Neural cell (in vitro differentiated cells): Measurements from ENCODE around the gene KIF5C. TPM values are rescaled to one million over a fixed set of nuclear protein-coding genes. Genes with fewer than 3 reads are reported as not detected.

ENCODE experiments used
- H2AFZ ChIP-seq: fragments of 200-600, 300-800 bp; sonication (generic), shearing (Covaris generic); 2 replicates; pipeline ENCODE4 v1.6.0; 2014; ENCODE audit warnings: low read depth, mild to moderate bottlenecking, antibody characterized with exemption, low read length, moderate library complexity
- H3F3A ChIP-seq: fragments of 200-600 bp; shearing (Covaris generic); 2 replicates; pipeline ENCODE4 v1.6.1; 2016; ENCODE audit warnings: mild to moderate bottlenecking, moderate library complexity, mixed read lengths, antibody characterized with exemption, low read length; ENCODE audit not compliant: insufficient read depth, poor library complexity, severe bottlenecking
- H3K27ac ChIP-seq: fragments of 200-600, 300-800 bp; sonication (generic), shearing (Covaris generic); 2 replicates; pipeline ENCODE4 v1.5.1; 2014; ENCODE audit warnings: mild to moderate bottlenecking, low read length, moderate library complexity
- H3K27me3 ChIP-seq: fragments of 300-800, 200-600 bp; sonication (generic), shearing (Covaris generic); 2 replicates; pipeline ENCODE4 v1.6.0; 2014; ENCODE audit warnings: mild to moderate bottlenecking, low read depth, low read length, moderate library complexity; ENCODE audit not compliant: insufficient read depth
- H3K36me3 ChIP-seq: fragments of 300-800, 200-600 bp; sonication (generic), shearing (Covaris generic); 2 replicates; pipeline ENCODE4 v1.5.1; 2014; ENCODE audit warnings: mild to moderate bottlenecking, antibody characterized with exemption, low read length, moderate library complexity; ENCODE audit not compliant: insufficient read depth
- H3K4me2 ChIP-seq: fragments of 300-800, 200-600 bp; sonication (generic), shearing (Covaris generic); 2 replicates; pipeline ENCODE4 v1.6.0; 2014; ENCODE audit warnings: mild to moderate bottlenecking, low read length
- H3K4me3 ChIP-seq: fragments of 300-800, 200-600 bp; sonication (generic), shearing (Covaris generic); 2 replicates; pipeline ENCODE4 v1.5.1; 2014; ENCODE audit warnings: mild to moderate bottlenecking, low read length, moderate library complexity
- H3K79me2 ChIP-seq: fragments of 200-600 bp; shearing (Covaris generic); replicated peaks from 2 replicates; pipeline ENCODE4 v1.6.0; 2014; ENCODE audit warnings: mild to moderate bottlenecking, low read length, moderate library complexity; ENCODE audit not compliant: insufficient read depth
- H3K9ac ChIP-seq: fragments of 300-800, 200-600 bp; sonication (generic), shearing (Covaris generic); 2 replicates; pipeline ENCODE4 v1.6.1; 2016; ENCODE audit warnings: mild to moderate bottlenecking, low read length, mixed read lengths
- H3K9me2 ChIP-seq: fragments of 200-600 bp; shearing (Covaris generic); 2 replicates; pipeline ENCODE4 v1.6.1; 2016; ENCODE audit warnings: mild to moderate bottlenecking, low read length, mixed read lengths; ENCODE audit not compliant: insufficient read depth
- H3K9me3 ChIP-seq: fragments of 200-600, 300-800 bp; sonication (generic), shearing (Covaris generic); 2 replicates; pipeline ENCODE4 v1.6.1; 2016; ENCODE audit warnings: mild to moderate bottlenecking, mixed run types, low read length, moderate library complexity, mixed read lengths
- H4K20me1 ChIP-seq: fragments of 200-600 bp; shearing (Covaris generic); 2 replicates; pipeline ENCODE4 v1.6.1; 2016; ENCODE audit warnings: mild to moderate bottlenecking, mixed run types; ENCODE audit not compliant: insufficient read depth
- CTCF ChIP-seq: fragments of 450-650 bp; IDR thresholded peaks from 2 replicates; pipeline ENCODE4 v1.5.1; 2014; ENCODE audit warnings: antibody characterized with exemption, mild to moderate bottlenecking, moderate library complexity; ENCODE audit not compliant: poor library complexity, severe bottlenecking
- EP300 ChIP-seq: fragments of 450-650 bp; conservative IDR thresholded peaks from 2 replicates; pipeline ENCODE4 v1.6.1; 2014; ENCODE audit warnings: antibody characterized with exemption, mild to moderate bottlenecking, moderate library complexity; ENCODE audit not compliant: poor library complexity, severe bottlenecking
- EZH2 ChIP-seq: fragments of 200-600, 300-800 bp; shearing (Covaris generic), sonication (generic); IDR thresholded peaks from 2 replicates; pipeline ENCODE4 v1.6.1; 2014; ENCODE audit warnings: antibody characterized with exemption, low read length, borderline replicate concordance, mild to moderate bottlenecking; ENCODE audit not compliant: insufficient read depth, poor library complexity, severe bottlenecking
- MXI1 ChIP-seq: fragments of 450-650 bp; conservative IDR thresholded peaks from 2 replicates; pipeline ENCODE4 v1.6.1; 2014; ENCODE audit warnings: antibody characterized with exemption, mild to moderate bottlenecking; ENCODE audit not compliant: poor library complexity, severe bottlenecking
- POLR2AphosphoS5 ChIP-seq: IDR thresholded peaks from 2 replicates; pipeline ENCODE4 v1.6.1; 2012
- RAD21 ChIP-seq: fragments of 450-650 bp; conservative IDR thresholded peaks from 2 replicates; pipeline ENCODE4 v1.6.1; 2014; ENCODE audit warnings: antibody characterized with exemption, mild to moderate bottlenecking, moderate library complexity
- REST ChIP-seq: IDR thresholded peaks from 2 replicates; pipeline ENCODE4 v1.6.1; 2012; ENCODE audit warnings: borderline replicate concordance
- SMC3 ChIP-seq: fragments of 450-650 bp; conservative IDR thresholded peaks from 2 replicates; pipeline ENCODE4 v1.6.1; 2014; ENCODE audit warnings: antibody characterized with exemption, mild to moderate bottlenecking, moderate library complexity; ENCODE audit not compliant: poor library complexity
- TAF1 ChIP-seq: IDR thresholded peaks from 2 replicates; pipeline ENCODE4 v1.6.1; 2012; ENCODE audit warnings: low read depth
- polyA plus RNA-seq: library from polyadenylated mRNA; depleted of rRNA; stranded (reverse); fragments of >200 nt; gene quantifications from 2 replicates; pipeline ENCODE4 v1.2.3, GENCODE V29; 2014

KIF5C gene
- polyA plus RNA-seq, 1 donor from 2014 or later, result 527 TPM

DNA sequence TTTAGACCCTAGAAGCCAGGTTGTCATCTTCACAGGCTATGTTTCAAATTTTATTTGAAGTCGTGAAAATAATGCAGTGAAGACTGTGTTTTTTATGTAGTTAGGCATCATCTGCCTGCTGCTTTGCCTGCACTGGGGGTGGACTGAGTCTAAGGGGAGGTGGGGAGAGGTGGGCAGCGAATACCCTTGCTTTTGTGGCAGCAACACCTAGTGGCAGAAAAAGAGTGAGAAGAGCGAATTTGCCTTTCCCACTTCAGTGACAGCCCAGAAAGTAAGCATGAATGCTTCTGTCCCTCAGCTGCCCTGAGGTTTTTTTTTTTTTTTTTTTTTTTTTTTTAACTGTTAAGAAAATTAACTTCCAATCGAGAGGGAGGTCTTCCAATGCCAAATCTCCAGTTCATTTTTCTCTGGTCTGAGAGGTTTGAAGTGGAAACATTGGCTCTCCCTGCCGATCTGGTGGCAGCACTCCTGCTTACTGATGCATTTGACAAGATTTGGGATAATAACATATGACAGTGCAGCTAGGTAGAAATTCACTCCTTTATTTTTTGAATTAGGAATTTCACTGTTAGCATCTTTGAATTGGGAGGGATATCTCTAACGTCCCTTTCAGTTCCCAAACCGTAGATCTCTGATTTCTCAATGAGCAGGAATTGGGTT lies 103.1 kb downstream of the KIF5C start:
- Histone ChIP-seq H3K4me2 (no peak overlapping the region), H2AFZ (no peak overlapping the region), H3K9me3 (no peaks in the 10 kb centered on the region), H3K36me3 (peaks cover 23% of the 10 kb centered on the region), H4K20me1 (peaks cover 5% of the 10 kb centered on the region), H3K9me2 (no peaks in the 10 kb centered on the region), H3K79me2 (peaks cover 35% of the 10 kb centered on the region), H3K9ac (no peak overlapping the region), H3K4me3 (no peak overlapping the region), H3F3A (no peaks in the 10 kb centered on the region), H3K27ac (no peak overlapping the region), H3K27me3 (no peaks in the 10 kb centered on the region)
- TF ChIP-seq EP300 (no peak), TAF1 (no peak), CTCF (peak; percentile 48), SMC3 (peak; percentile 63), REST (no peak), RAD21 (peak; percentile 59), MXI1 (no peak), POLR2AphosphoS5 (no peak), EZH2 (no peak)

DNA sequence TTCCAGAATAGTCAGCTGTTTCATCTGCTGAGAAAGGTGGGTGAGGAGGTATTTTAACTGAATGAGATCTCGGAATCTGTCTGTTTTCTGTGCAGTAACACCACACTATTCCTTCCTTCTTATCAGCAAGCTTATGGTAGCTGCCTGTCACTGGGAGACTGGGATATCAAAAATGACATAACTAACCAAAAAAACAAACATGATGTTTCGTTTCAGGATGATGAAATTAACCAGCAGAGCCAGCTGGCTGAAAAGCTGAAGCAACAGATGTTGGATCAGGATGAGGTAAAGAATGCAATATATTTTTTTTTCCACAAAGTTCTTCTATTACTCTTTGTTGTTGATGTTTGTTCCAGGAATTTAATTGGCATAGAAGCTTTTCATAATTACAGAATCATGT lies 103.7 kb downstream of the KIF5C start:
- Histone ChIP-seq H3K36me3 (peaks cover 23% of the 10 kb centered on the region), H4K20me1 (peaks cover 5% of the 10 kb centered on the region), H3K9me2 (no peaks in the 10 kb centered on the region), H3K4me2 (no peak overlapping the region), H3F3A (no peaks in the 10 kb centered on the region), H2AFZ (no peak overlapping the region), H3K27ac (no peak overlapping the region), H3K9ac (no peak overlapping the region), H3K27me3 (no peaks in the 10 kb centered on the region), H3K9me3 (no peaks in the 10 kb centered on the region), H3K4me3 (no peak overlapping the region), H3K79me2 (peaks cover 30% of the 10 kb centered on the region)
- TF ChIP-seq EZH2, result no peak
- no peak for TF ChIP-seq SMC3
- no peak for TF ChIP-seq POLR2AphosphoS5
- no peak for TF ChIP-seq EP300
- no peak for TF ChIP-seq MXI1
- no peak for TF ChIP-seq RAD21
- no peak for TF ChIP-seq REST
- TF ChIP-seq CTCF, result no peak
